Measurements from ENCODE around the gene MTLN. TPM values are rescaled to one million over a fixed set of nuclear protein-coding genes. Genes with fewer than 3 reads are reported as not detected.
A peak's percentile ranks its signal among the peaks of the same experiment; 100 is the strongest.

MTLN gene
- total and polyA plus RNA-seq, 10 of the 15 experiments (the other 5 are each of a cell fraction or from before 2014, with no cell fraction given), result 6.6 to 140 (median 60.4) TPM

GRCh38 chr2:110211938-110212858 is at the start of gene MTLN (continued):
- TF ChIP-seq HCFC1 (IDR thresholded peaks at IDR 0.05; ENCODE audit: low read length) (0 out of 2 replicates have a peak, but pooled peaks have one; percentile 49), IKZF1 (conservative IDR thresholded peaks at IDR 0.05) (peak; percentile 44; the same call in 1 of the 2 replicates), TBL1XR1 (IDR thresholded peaks at IDR 0.05; ENCODE audit: low read depth, low read length) (no peak), TAF1 (IDR thresholded peaks at IDR 0.05; ENCODE audit: borderline replicate concordance, low read depth, low read length) (peak; percentile 87; the same call in 1 of the 2 replicates), ZNF592 (IDR thresholded peaks at IDR 0.05) (0 out of 2 replicates have a peak, but pooled peaks have one; percentile 22), BRCA1 (IDR thresholded peaks at IDR 0.05; ENCODE audit: low read depth, low read length) (no peak), ZNF384 (IDR thresholded peaks at IDR 0.05; ENCODE audit: borderline replicate concordance, low read depth, low read length) (no peak), SMC3 (IDR thresholded peaks at IDR 0.05; ENCODE audit: borderline replicate concordance, low read length) (no peak), POLR2A (IDR thresholded peaks at IDR 0.05; ENCODE audit: low read depth, low read length) (peak; percentile 96), CREB1 (IDR thresholded peaks at IDR 0.05; ENCODE audit: low read depth) (peak; percentile 73; the same call in 1 of the 2 replicates), IKZF2 (IDR thresholded peaks at IDR 0.05) (no peak), MLLT1 (IDR thresholded peaks at IDR 0.05) (no peak), E4F1 (IDR thresholded peaks at IDR 0.05; ENCODE audit: borderline replicate concordance, partially characterized antibody) (no peak), ZNF687 (IDR thresholded peaks at IDR 0.05) (peak; percentile 35; the same call in 1 of the 2 replicates), ZNF217 (IDR thresholded peaks at IDR 0.05) (no peak), NR2C1 (IDR thresholded peaks at IDR 0.05) (peak; percentile 78)

All from GM12878 (cell line).